Tibial nerve (tissue), 3 donors: Measurements from ENCODE around the gene SYTL5.

Experiments
- POLR2A ChIP-seq, 2 donors: fragments of 450-650 bp; IDR thresholded peaks; one replicate each; pipeline ENCODE4 v1.6.1; 2017; ENCODE audit warnings: antibody characterized with exemption in 2 of 2, mild to moderate bottlenecking in 2 of 2, moderate library complexity in 2 of 2
- TF ChIP-seq, protein P1 (sequence below), 5 experiments: fragments of 200-600 bp in 3 of 5; fragments of 450-650 bp in 2 of 5; sonication (generic) in 3 of 5; IDR thresholded peaks; one replicate each; pipeline ENCODE4 v1.5.1; 2016 to 2019; ENCODE audit warnings: antibody characterized with exemption in 5 of 5, mild to moderate bottlenecking in 3 of 5, moderate library complexity in 2 of 5

DNA sequence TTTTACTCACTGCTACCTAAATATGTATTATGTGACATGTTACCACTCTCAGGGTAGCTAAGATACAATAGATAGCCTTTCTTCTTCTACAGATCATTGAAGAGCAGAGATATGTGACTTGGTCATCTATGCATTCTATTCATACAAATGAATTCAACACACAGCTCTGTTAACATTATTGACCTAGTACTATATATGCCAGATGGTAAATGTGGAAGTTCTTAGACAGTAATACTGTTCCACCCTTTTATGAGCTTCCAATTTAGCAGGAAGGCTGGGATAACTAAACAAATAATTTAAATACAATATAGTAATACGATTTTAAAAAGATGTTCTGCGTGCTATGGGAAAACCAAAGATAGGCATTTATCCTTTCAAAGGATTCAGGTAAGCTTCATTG, 76.0 kb downstream of the SYTL5 start:
- TF ChIP-seq, protein P1, sequence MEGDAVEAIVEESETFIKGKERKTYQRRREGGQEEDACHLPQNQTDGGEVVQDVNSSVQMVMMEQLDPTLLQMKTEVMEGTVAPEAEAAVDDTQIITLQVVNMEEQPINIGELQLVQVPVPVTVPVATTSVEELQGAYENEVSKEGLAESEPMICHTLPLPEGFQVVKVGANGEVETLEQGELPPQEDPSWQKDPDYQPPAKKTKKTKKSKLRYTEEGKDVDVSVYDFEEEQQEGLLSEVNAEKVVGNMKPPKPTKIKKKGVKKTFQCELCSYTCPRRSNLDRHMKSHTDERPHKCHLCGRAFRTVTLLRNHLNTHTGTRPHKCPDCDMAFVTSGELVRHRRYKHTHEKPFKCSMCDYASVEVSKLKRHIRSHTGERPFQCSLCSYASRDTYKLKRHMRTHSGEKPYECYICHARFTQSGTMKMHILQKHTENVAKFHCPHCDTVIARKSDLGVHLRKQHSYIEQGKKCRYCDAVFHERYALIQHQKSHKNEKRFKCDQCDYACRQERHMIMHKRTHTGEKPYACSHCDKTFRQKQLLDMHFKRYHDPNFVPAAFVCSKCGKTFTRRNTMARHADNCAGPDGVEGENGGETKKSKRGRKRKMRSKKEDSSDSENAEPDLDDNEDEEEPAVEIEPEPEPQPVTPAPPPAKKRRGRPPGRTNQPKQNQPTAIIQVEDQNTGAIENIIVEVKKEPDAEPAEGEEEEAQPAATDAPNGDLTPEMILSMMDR (IDR thresholded peaks at IDR 0.05), result no peak
- TF ChIP-seq POLR2A (IDR thresholded peaks at IDR 0.05), result no peak
